ENCODE results near the gene CCDC149.

Gene CCDC149

DNA sequence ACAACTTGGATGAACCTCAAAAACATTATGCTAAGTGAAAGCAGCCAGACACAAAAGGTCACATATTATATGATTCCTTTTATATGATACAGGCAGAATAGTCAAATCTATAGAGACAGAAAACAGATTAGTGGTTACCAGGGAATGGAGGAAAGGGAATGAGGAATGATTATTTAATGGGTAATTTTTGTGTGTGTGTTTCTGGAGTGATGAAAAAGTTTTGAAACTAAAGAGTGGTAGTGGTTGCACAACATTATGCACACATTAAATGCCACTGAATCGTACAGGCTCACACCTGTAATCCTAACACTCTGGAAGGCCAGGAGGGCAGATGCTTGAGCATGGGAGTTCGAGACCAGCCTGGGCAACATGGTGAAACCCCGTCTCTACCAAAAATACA is 137.1 kb downstream of the CCDC149 start:
- no peak for DNase-seq (ENCODE audit: low read depth)
- TF ChIP-seq, protein P1, sequence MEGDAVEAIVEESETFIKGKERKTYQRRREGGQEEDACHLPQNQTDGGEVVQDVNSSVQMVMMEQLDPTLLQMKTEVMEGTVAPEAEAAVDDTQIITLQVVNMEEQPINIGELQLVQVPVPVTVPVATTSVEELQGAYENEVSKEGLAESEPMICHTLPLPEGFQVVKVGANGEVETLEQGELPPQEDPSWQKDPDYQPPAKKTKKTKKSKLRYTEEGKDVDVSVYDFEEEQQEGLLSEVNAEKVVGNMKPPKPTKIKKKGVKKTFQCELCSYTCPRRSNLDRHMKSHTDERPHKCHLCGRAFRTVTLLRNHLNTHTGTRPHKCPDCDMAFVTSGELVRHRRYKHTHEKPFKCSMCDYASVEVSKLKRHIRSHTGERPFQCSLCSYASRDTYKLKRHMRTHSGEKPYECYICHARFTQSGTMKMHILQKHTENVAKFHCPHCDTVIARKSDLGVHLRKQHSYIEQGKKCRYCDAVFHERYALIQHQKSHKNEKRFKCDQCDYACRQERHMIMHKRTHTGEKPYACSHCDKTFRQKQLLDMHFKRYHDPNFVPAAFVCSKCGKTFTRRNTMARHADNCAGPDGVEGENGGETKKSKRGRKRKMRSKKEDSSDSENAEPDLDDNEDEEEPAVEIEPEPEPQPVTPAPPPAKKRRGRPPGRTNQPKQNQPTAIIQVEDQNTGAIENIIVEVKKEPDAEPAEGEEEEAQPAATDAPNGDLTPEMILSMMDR (IDR thresholded peaks at IDR 0.05; ENCODE audit: low read length, missing control alignments) = no peak

DNA sequence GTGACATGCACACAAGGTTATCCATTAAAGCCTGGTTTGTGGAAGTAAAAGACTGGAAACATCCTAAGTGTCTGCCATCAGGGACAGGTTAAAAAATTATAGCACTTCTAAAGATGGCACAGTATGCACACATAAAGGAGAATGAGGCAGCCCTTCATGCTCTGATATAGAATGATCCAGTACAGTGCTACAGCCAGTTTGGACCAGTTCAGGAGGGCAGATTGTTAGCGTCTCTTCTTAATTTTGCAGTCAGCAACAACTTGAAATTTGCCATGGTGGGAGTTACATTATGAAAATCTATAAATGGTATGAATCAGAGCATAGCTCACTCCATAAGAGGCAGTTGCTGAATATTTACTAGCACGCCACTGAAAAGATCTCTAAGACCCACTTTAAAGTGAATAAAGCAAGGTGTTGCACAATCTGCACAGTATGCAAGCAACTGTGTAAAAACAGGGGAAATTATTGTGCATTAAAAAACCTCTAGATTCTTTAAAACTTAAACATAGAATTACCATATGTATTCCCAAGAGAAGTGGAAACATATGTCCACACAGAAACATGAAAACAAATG is 137.7 kb downstream of the CCDC149 start:
- no peak overlapping the region for H3K4me3 ChIP-seq (replicated peaks; ENCODE audit: low read depth, low read length)
- TF ChIP-seq, protein P1 (IDR thresholded peaks at IDR 0.05; ENCODE audit: low read length, missing control alignments) = no peak
- DNase-seq (ENCODE audit: low read depth) = no peak

More for the DNA sequence above, 137.1 kb downstream of the CCDC149 start:
- H3K4me3 ChIP-seq (replicated peaks; ENCODE audit: low read depth, low read length) = no peak overlapping the region

DNA sequence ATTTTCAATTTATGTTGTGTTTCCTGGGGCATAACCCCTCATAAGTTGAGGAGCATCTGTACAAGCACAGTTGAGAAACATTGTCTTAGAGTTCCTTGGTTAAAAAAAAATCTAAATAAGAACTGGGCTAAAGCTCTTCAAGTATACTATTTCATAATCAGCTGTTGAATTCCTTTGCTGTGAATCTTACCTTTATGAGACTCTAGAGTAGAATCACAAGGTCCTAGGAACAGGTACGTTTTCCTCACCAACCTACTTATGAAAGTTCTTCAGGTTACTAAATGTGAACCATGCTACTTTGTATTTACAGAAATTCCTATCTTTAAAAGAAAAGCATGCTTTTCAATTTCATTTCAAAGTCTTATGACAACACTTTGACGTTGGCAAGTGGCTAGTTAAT is 138.4 kb downstream of the CCDC149 start:
- TF ChIP-seq, protein P1 (IDR thresholded peaks at IDR 0.05; ENCODE audit: low read length, missing control alignments) = no peak
- no peak for DNase-seq (ENCODE audit: low read depth)
- H3K4me3 ChIP-seq (replicated peaks; ENCODE audit: low read depth, low read length) = no peak overlapping the region

DNA sequence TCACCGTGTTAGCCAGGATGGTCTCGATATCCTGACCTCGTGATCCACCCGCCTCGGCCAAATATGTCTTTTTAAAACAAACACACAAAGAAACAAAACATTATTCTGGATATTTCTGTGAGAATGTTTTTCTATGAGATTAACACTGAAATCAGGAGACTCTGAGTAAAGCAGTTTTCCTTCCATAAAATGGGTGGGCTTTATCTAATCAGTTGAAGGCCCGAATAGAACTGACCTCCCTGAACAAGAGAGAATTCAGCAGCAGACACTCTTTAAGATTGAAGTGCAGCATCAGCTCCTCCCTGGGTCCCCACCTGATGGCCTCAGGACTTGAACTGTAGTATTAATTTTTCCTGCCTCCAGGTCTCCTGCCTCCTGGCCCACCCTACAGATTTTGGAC is 139.9 kb downstream of the CCDC149 start:
- no peak for DNase-seq (ENCODE audit: low read depth)
- TF ChIP-seq, protein P1 (IDR thresholded peaks at IDR 0.05; ENCODE audit: low read length, missing control alignments) = no peak
- H3K4me3 ChIP-seq (replicated peaks; ENCODE audit: low read depth, low read length) = no peak overlapping the region

DNA sequence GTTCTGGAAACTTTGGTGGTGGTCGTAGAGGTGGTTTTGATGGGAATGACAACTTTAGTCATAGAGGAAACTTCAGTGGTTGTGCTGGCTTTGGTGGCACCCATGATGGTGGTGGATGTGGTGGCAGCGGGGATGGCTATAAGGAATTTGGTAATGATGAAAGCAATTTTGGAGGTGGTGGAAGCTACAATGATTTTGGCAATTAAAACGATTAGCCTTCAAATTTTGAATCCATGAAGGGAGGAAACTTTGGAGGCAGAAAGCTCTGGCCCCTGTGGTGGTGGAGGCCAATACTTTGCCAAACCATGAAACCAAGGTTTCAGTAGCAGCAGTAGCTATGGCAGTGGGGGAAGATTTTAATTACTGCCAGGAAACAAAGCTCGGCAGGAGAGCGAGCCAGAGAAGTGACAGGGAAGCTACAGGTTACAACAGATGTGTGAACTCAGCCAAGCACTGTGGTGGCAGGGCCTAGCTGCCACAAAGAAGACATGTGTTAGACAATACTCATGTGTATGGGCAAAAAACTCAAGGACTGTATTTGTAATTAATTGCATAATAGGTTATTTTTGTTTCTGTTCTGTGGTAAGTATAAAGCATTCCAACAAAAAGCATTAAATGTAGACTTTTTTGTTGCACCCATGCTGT is 140.7 kb downstream of the CCDC149 start:
- no peak for DNase-seq (ENCODE audit: low read depth)
- H3K4me3 ChIP-seq (replicated peaks; ENCODE audit: low read depth, low read length) = no peak overlapping the region
- TF ChIP-seq, protein P1 (IDR thresholded peaks at IDR 0.05; ENCODE audit: low read length, missing control alignments) = no peak

DNA sequence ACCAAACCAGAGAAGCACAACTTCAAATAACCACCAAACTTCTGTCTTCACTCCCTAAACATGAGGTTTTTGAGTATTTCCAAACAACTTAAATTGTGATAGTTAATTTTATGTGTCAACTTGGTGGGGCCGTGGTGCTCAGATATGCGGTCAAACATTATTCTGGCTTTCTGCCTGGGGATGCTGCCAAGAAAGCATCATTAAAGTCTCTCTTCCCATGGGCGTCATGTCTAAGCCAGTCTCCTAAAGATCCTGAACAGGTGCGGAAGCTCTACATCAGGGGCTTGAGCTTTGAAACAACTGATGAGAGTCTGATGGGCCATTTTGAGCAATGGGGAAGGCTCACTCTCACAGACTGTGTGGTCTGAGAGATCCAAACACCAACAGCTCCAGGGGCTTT is 141.6 kb downstream of the CCDC149 start:
- TF ChIP-seq, protein P1 (IDR thresholded peaks at IDR 0.05; ENCODE audit: low read length, missing control alignments) = no peak
- H3K4me3 ChIP-seq (replicated peaks; ENCODE audit: low read depth, low read length) = no peak overlapping the region
- DNase-seq (ENCODE audit: low read depth) = no peak

DNA sequence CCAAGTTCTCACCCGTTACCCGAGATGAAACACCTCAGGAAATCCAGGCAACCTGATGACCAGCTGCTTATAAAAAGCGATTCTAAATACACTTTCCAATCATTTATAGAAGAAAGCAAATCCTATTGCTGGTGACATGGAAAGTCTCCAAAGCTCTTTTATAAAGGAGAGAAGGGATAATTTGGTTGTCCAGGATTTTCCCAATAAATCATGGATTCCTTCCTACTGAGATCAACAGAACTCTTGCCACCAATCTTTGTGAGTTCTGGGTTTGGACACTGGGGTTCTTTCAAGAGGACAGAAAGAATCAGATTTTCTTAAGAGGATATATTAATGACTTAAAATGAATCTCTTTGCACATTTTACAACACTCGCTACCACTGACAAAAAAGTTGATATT is 142.2 kb downstream of the CCDC149 start:
- DNase-seq (ENCODE audit: low read depth) = no peak
- TF ChIP-seq, protein P1 (IDR thresholded peaks at IDR 0.05; ENCODE audit: low read length, missing control alignments) = no peak
- H3K4me3 ChIP-seq (replicated peaks; ENCODE audit: low read depth, low read length) = no peak overlapping the region
